K562 (cell line): ENCODE data around the gene TENM3. TPM values are rescaled to one million over a fixed set of nuclear protein-coding genes. Genes with fewer than 3 reads are reported as not detected.

Experiments
- CREB1 ChIP-seq, 2 experiments: sonication (generic) in 1 of 2; formaldehyde crosslinking in 1 of 2; IDR thresholded peaks; 2 replicates each; pipeline versions ENCODE4 v1.6.1 to v1.8.0; 2012 to 2022; ENCODE audit warnings: inconsistent platforms in 1 of 2, mild to moderate bottlenecking in 1 of 2, missing genetic modification reagents in 1 of 2, moderate library complexity in 1 of 2
- YBX1 ChIP-seq: fragments of 450-650 bp; IDR thresholded peaks from 2 replicates; pipeline ENCODE4 v1.7.1; 2016; ENCODE audit warnings: mild to moderate bottlenecking
- ZBTB1 ChIP-seq: sonication (generic); formaldehyde crosslinking; IDR thresholded peaks from 2 replicates; pipeline ENCODE4 v1.8.1; 2023; ENCODE audit warnings: missing genetic modification reagents, low read depth, mild to moderate bottlenecking, borderline replicate concordance
- ZNF507 ChIP-seq: conservative IDR thresholded peaks from 2 replicates; pipeline ENCODE4 v1.6.1; 2017; ENCODE audit warnings: missing genetic modification characterization, missing compliant biosample characterization
- ZNF561 ChIP-seq: fragments of 450-650 bp; formaldehyde crosslinking; conservative IDR thresholded peaks from 2 replicates; pipeline ENCODE4 v1.4.0; 2020; ENCODE audit warnings: mild to moderate bottlenecking, moderate library complexity
- polyA plus RNA-seq, 8 experiments: library from polyadenylated mRNA; depleted of rRNA in 4 of 8; stranded (reverse) in 5 of 8; unstranded in 3 of 8; fragments of >200 nt; fragmentation: Nextera tagmentation in 2 of 8; fragmentation: Illumina TruSeq in 1 of 8; extraction: Ambion mirVana in 2 of 8; extraction: Trizol in 1 of 8; gene quantifications; 2 replicates each; pipeline versions ENCODE4 v1.2.1 to v1.2.3, GENCODE V29; 2011 to 2014; ENCODE audit warnings: inconsistent platforms in 1 of 8, missing spikeins in 1 of 8
- small RNA-seq: library from RNA; depleted of rRNA; stranded (forward); fragments of <200 nt; gene quantifications from one replicate; pipeline ENCODE3, GENCODE V24; 2014
- total RNA-seq, 7 experiments: library from RNA; depleted of rRNA in 6 of 7; stranded (reverse); fragments of >200 nt in 6 of 7; fragmentation: Illumina TruSeq in 2 of 7; extraction: Trizol in 2 of 7; gene quantifications; 2 replicates each; pipeline versions ENCODE4 v1.2.1 to v1.2.3, GENCODE V29; 2011 to 2021; ENCODE audit warnings: low replicate concordance in 1 of 7

TENM3 gene
- total and polyA plus RNA-seq, 9 of the 15 experiments (the other 6 are each of a cell fraction or from before 2014, with no cell fraction given), result 0.01 to 0.02 TPM; not detected in 7

DNA sequence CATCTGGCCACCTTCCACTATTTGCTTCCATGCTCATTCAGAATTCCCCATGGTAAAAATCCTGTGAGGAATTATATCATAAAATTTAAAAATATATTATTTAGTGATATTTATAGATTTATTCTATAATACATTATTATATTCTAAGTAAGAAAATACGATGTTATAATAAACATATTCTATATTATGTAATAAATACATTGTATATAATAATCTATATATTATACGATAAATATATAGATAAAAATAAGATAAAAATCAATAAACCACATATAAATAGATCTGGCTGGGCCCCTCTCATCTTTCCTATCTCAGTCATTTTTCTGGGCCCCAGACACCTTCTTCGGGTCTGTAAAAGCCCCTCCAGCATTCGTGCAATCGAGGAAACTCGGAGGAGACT lies 605.5 kb downstream of the TENM3 start (continued):
- TF ChIP-seq ZBTB1 (CRISPR knock-in tag) (no peak), CREB1 (IDR thresholded peaks at IDR 0.05) (no peak), CREB1 (CRISPR knock-in tag; IDR thresholded peaks at IDR 0.05) (no peak), YBX1 (no peak), ZNF561 (CRISPR knock-in tag) (no peak), ZNF507 (tag) (no peak)

Small RNA genes within 50 kb of the gene (small RNA-seq; reads per million reads assigned to genes)
- gene RN7SKP67 (not detected), gene RNU2-34P (not detected)
